ENCODE results near the gene OTUD5.
"Not testable (repeated sequence)": the region's sequence is repeated elsewhere in the genome, so short reads cannot be mapped to it uniquely, and the experiment has no call there.

OTUD5 gene

GRCh38 chrX:48957477-48957826 lies at the start of gene OTUD5:
Gene OTUD5 (minus strand): TSS chrX:48957607. CDS start chrX:48957570, 37 bp downstream.
- no peak for DNase-seq (ENCODE audit: low spot score)

DNA sequence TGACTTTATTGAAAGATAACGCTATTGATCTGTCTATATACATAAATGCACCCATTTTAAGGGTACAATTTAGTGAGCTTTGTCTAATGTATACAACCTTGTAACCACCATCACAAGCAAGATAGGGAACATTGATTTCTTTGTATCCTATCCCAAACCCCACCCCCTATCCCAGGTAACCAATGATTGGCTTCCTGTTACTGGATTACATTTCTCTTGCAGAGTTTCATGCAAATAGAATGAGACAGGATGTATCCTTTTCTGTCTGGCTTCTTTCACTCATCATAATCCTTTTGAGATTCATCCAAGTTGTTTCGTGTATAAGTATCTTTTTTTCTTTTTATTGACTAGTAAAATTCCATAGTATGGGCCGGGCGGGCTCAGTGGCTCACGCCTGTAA lies 46.3 kb upstream of the OTUD5 start:
- DNase-seq (ENCODE audit: low spot score): no peak

DNA sequence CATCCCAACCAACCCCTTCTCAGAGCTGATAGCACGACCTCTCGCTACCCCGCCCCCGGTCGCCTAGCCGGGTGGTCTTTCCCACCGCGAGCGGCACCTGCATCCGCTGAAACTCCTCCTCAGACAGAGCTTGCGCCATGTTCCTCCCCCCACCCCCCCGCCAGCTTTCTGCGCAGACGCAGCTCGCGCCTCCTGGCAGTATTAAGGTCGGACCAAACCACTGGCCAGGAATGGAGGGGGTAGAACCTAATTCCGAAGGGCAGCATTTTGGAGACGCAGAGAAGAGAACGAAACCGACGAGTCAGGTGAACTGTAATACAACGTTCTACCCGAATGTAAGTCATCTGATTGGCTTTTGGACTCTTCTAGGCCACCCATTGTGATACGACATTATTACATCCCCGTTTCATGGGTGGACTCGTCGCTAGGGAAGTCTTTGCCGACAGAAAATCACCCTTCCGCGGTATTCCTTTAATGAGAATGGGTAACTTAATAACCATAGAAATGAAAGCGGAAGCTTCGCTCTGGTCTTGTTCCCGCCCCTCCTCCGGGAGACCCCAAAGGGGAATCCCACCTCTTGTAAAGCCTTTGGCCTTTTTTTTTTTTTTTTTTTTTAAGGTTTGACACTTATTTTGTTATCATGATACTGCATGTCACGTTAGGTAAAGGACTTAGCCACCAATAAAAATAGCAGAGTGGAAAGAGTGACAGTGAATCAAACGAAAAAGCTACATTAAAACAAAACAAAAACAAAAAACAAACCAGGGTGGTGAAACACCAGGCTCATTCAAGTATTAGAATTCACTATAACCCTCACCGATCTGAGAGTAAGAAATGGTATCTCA lies 44.9 kb upstream of the OTUD5 start, which contains the start of gene GRIPAP1:
TSS of gene GRIPAP1 (minus strand) at position 174 of the 845 bp plus-strand sequence. CDS start at position 139, 35 bp downstream.
- peak; percentile 81 for DNase-seq (ENCODE audit: low spot score)

GRCh38 chrX:49001521-49002090 lies 44.2 kb upstream of the OTUD5 start:
- DNase-seq (ENCODE audit: low spot score): no peak

DNA sequence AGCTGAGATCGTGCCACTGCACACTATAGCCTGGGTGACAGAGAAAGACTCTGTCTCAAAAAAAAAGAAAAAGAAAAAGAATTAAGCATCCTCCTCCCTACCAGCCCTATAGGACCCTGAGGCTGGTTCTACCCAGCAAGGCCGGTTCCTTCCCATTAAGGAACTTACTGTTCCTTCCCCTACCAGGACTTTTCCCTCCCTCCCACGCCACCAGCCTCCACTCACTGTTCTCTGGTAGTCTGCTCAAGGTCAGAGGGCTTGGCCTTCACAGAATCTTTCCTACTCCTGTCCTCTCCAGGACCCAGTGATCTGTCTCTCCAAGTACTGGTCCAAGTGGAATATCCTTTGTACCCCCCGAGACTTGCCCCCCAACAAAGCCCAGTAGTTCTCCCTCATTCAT lies 43.2 kb upstream of the OTUD5 start:
- no peak for DNase-seq (ENCODE audit: low spot score)

GRCh38 chrX:48999030-48999429 lies 41.6 kb upstream of the OTUD5 start:
- DNase-seq (ENCODE audit: low spot score): no peak

DNA sequence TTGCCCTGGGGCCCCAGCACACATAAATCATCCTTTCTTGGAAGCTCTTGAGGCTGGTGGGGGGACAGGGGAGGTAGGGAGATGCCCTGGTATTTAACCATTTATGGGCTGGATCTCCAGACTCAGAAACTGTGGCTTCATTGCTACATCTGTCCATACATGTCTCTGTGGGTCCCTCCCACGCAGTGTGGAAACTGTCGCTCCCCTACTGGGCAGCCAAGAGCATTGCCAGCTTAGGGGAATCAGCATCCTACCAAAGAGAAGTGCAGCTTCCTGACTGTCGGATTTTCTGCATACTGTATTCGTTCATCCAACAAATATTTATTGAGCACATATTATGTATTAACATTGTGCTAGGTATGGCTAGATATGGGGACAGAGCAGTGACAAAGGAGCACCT lies 41.0 kb upstream of the OTUD5 start:
- no peak for DNase-seq (ENCODE audit: low spot score)

GRCh38 chrX:48997865-48998264 lies 40.5 kb upstream of the OTUD5 start:
- no peak for DNase-seq (ENCODE audit: low spot score)

DNA sequence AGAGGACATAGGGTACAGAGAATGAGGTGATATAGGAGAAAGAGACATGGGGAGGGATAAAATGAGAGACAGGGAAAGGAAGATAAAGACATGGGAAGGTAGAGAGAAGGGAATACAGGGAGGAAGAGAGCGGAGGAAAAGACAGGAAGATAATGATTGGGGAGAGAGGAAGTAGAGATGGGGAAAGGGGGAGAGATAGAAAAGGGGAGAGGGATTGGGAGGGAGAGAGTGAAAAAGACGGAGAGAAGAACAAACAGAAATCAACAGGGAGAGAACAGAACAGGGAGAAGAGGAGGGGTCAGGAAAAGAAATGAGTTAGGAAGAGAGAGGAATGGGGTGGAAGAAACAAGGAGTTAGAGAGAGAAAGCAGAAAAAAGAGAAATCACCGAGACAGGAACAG lies 40.0 kb upstream of the OTUD5 start:
- DNase-seq (ENCODE audit: low spot score): no peak

- no peak for DNase-seq (ENCODE audit: low spot score)
These were observed 39.6 kb upstream of the OTUD5 start for GRCh38 chrX:48996969-48997368.

- no peak for DNase-seq (ENCODE audit: low spot score)
These were observed 34.9 kb upstream of the OTUD5 start for GRCh38 chrX:48992341-48992740.

DNA sequence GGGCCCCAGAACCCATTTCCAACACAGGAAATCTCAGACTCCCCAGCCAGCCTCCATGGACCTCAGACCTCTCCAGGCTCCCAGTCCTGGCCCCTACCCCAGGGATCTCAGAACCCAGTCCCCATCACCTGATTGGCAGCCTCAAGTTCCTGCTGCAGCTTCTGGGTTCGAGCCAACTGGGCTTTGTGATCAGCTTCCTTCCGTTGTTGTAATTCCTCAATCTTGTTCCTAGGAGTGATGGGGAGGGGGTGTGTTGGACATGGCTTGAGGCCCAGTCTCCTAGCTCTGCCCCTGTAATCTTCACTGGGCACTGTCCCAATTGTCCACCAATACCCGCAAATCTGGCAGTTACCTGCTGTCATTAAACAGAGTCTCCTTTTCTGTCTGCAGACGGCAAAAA lies 32.1 kb upstream of the OTUD5 start:
- no peak for DNase-seq (ENCODE audit: low spot score)

DNA sequence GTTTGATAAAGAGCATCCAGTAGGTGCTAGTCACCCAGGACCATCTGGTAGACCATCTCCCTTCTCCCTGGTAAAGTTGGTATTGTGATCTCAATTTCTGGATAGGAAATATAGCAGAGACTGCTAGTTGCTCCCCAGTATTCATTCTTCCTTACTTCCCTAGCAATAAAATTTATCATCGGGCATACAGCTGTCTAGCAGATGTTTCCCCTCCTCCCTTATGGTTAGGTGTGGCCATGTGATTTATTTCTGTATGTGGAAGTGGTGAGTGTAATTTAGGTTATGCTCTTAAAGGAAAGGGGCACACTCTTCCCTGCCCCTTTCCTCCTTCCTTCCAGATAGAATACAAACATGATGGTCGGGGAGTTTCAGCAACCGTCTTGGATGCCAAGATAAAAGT lies 26.5 kb upstream of the OTUD5 start:
- DNase-seq (ENCODE audit: low spot score): no peak

DNA sequence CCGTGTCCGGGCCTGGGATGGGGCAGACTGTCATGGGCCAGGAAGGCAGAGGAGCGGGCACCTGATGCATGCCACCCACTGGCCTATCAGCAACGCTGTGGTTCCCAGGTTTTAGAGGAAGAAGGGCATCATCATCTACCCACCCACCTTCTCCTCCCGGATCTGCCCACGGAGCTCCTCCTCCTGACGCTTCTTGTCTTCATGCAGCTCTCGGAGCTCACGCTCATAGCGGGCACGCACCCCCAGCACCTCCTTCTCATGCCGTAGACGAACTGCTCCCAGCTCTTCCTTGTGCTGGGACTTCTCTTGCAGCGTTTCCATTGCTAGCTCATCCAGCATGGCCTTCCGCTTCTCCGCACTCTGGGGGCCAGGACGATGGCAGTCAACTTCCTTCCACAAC lies 25.7 kb upstream of the OTUD5 start:
- DNase-seq (ENCODE audit: low spot score): no peak

GRCh38 chrX:48981178-48981577 lies 23.8 kb upstream of the OTUD5 start:
- DNase-seq (ENCODE audit: low spot score): no peak

DNA sequence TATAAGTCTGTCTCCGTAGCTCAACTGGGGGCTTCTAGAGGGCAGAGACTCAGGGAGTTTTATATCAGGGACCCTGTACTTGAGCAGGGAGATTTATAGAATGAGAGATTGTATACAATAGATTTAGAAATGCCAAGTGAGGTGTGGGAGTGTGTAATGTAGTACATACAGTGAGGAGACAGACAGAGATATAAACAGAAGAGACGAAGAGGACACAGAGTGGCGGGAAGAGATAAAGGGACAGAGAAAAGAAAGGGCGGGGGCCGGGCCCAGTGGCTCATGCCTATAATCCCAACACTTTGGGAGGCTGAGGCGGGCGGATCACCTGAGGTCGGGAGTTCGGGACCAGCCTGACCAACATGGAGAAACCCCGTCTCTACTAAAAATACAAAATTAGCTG lies 22.9 kb upstream of the OTUD5 start:
- not testable (repeated sequence) for DNase-seq (ENCODE audit: low spot score)

GRCh38 chrX:48978226-48978625 lies 20.8 kb upstream of the OTUD5 start:
- no peak for DNase-seq (ENCODE audit: low spot score)

GRCh38 chrX:48976086-48976485 lies 18.7 kb upstream of the OTUD5 start:
- no peak for DNase-seq (ENCODE audit: low spot score)

- no peak for DNase-seq (ENCODE audit: low spot score)
These were observed 18.1 kb upstream of the OTUD5 start for GRCh38 chrX:48975541-48975940.

GRCh38 chrX:48975041-48975440 lies 17.6 kb upstream of the OTUD5 start:
- no peak for DNase-seq (ENCODE audit: low spot score)

DNA sequence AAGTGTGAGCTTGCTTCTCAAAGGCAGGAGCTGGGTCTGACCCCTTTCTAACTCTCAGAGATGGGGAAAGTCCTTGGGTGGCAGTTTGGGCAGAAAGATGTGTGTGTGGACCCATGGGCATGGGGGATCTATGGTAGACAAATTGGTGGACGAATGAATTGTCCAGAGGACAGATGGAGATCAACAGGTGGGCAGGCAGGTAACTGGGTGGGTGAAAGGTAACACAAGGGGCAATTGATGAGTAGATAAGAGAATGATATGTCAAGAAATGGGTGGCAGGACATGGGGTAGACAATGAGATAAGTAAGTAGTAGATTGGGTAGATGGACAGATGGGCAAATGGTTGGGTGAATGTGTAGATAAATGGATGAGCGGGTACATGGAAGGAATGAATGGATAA lies 17.2 kb upstream of the OTUD5 start:
- no peak for DNase-seq (ENCODE audit: low spot score)

DNA sequence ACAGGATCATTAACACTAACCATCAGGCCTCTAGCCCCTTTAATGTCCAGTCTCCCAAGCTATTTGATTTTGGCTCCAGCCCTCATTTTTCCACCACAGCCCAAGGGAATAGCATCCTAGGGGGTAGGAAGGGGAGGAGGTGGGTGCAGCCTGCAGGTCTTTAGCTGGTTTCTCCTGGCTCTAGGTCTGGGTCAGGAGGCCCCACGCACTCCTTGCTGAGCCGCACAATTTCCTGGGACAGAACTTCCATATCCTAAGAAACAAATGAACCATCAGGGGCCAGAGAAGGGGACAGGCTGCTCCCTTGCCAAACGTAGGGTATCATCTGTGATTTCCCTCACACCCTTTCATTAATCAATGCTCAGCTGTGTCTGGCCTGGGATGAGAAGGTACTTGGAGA lies 16.6 kb upstream of the OTUD5 start:
- DNase-seq (ENCODE audit: low spot score): no peak

DNA sequence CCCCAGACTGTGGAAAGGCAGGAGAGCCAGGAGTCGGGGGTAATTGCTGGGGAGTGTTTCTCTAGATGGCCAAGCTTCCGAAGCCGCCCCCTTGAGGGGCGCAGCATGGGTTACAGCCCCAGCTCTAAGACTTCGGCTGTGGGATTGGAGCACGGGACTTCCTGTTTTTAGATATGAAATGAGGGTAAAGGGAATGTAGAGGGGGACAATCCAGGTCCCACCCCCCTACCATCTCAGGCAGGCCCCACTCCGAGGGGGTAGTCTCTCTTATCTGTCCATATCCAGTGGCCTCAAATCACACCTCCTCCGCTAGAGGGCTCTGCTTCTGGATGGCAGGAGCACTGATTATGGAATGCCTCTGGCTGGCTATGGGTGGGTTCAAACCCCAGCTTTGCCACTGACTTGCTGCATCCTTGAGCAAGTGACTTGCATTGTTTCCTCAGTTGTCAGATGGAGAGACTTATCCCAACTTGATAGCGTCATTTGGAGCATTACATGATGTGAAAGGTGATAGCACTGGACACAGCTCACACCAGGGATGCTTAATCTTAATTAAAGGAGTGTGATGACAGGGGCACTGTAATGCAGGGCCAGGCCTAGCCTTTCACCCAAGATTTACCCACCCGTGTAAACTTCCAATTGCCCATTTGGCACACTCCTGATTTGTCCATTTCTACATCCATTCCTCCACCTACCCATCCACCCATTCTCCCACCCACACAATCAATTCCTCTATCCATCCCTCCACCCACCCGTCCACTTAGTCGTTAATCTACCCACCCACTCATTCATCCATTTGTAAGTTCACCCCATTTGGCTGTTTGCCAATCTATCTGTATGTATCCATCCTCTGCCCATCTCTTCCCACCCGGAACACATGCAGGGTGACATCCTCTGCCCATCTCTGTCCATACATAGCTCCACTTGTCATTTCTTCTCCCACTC lies 15.1 kb upstream of the OTUD5 start:
- DNase-seq (ENCODE audit: low spot score): no peak
